Caki2 (cell line): ENCODE measurements around the gene NFIA. TPM values are rescaled to one million over a fixed set of nuclear protein-coding genes. Genes with fewer than 3 reads are reported as not detected.
"Not testable (repeated sequence)": the region's sequence is repeated elsewhere in the genome, so short reads cannot be mapped to it uniquely, and the experiment has no call there.

ENCODE experiments used
- DNase-seq: peaks from one replicate; pipeline ENCODE4 v3.0.0-alpha.2; 2015; ENCODE audit warnings: low read depth
- in situ Hi-C: cut with HindIII; loops from 2 replicates; pipeline ENCODE4 v1.10.0; 2016; ENCODE audit warnings: low sequenced_read_pairs, low pct_unique_long_range_greater_than_20kb, mixed read lengths
- total RNA-seq: library from RNA; depleted of rRNA; stranded (reverse); fragments of >200 nt; shearing (Covaris generic); gene quantifications from 2 replicates; pipeline ENCODE4 v1.2.3, GENCODE V29; 2014; ENCODE audit warnings: low replicate concordance

Gene NFIA
- total RNA-seq, 1 experiment from 2014 or later, result 8.7 TPM

DNA sequence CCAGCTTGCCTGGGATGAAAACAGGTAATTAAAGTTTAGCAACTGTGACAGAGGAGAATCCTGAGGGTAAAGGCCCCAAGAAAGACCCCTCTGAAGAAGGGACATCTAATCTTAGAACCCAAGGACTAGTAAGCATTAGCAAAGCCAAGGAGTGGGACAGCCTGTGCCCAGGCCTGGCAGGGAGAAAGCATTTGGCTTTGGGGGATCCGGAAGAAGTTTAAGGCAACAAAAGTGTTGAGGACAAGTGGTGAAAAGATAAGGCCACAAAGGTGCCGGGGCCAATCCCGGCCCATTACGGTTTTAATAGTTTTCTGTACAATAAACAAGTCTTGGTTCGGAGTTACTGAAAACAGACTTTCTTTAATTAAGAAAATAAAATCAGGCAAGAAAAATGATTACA lies 367.0 kb downstream of the NFIA start:
- in situ Hi-C loops, result no loop called here

GRCh38 chr1:61450454-61450853 lies 368.1 kb downstream of the NFIA start:
- in situ Hi-C loops, result no loop called here
- peak; percentile 17 for DNase-seq

More for the DNA sequence above, 367.0 kb downstream of the NFIA start:
- DNase-seq, result no peak

- DNase-seq, result no peak
- in situ Hi-C loops, result no loop called here
Observed at GRCh38 chr1:61450872-61451571, 368.7 kb downstream of the NFIA start.

DNA sequence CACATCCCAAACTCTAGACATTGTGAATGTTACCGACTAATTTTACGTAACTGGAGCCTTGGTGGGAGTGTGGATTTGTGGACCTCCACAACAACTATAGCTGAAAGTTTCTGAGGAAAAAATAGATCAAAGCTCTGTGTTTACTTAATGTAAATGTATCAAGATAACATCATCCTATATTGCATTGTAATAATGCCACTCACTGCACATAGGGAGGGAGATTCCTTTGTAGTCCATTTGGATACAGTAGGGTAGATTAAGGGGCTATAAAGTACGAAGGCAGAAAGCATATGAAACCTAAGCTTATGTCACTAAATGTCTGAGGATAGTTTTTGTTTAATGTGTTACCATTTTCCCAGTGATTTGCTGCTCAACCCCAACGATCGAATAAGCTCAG lies 369.2 kb downstream of the NFIA start:
- DNase-seq, result no peak
- in situ Hi-C loops, result no loop called here

DNA sequence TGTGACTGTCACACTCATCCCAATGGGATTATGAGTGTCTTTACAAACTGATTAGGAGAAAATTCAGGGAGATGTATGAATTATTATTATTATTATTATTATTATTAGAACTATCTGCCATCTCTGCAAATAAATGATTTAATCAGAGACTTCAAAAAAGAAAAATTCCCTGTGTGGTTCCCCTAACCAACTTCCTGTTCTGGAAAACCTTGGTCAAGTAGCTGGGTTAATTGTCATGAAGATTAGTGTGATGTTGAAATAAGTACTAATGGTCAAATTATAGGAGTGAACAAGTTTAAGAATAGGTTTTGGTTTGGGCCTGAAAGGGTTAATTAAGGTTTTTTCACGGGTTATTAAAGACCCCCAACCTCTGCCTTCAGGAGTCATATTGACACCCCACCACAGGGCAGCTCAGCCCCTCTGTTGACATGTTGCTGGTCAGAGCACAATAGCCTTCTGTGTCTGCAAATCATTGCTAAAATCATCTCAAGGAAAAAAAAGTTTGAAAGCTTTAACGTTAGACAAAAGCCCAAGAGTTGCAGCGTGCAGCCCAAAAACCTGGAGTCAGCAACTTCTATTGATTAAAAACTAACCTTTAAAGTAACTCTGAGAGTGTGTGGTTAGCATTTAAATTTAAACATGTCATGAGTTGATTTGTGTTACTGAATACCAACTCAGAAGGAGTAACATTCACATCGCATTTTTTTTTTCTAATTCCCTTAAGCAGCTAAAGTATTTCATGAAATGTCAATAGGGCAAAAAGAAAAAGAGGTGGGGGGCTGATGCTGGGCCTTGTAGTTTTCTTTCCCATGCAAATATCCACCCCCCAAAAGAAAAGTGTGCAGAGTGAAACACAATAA lies 370.0 kb downstream of the NFIA start:
- in situ Hi-C loops, result no loop called here
- DNase-seq, result no peak

DNA sequence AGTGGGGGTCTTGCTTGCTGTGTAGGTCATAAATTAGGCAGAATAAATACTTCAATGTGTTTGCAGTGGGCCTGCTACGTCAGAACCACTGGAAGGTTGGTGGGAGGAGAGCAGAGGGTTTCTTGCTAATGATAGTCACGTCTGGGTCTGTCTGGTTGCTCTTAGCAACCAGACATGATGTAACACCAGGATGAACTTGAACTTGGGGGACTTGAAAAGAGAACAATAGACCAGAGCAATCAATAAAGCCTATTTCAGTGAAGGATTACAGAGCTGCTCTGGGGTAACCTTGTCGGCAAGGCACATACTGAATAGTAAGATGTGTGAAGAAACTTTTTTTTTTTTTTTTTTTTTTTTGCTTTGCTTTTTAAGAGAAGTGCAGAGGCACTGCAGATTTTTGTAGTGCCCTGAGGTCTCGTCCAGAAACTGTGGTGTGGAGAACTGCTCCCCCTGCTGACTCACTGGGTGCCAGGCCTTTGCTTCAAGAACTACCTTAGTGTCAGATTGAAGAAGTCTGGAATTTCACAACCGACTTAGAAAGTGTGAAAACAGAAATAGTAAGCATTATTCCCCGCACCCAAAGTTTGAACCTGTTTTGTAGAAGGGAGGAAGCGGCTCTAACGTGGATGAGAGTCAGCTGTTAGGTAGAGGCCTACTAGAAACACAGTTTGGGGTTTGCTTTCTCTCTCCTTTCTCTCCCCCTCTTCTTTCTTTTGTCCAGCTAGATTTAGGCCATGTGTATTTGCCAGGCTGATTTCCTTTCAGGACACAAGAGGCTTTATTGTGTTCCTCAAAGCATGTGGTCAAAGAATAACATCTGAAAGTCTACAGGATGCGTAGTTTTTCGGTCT lies 371.0 kb downstream of the NFIA start:
- DNase-seq, result peak; percentile 93
- in situ Hi-C loops, result no loop called here

- DNase-seq, result no peak
- in situ Hi-C loops, result no loop called here
Observed at GRCh38 chr1:61455400-61455799, 373.0 kb downstream of the NFIA start.

GRCh38 chr1:61457526-61458040 lies 375.2 kb downstream of the NFIA start:
- DNase-seq, result no peak
- in situ Hi-C loops, result no loop called here

DNA sequence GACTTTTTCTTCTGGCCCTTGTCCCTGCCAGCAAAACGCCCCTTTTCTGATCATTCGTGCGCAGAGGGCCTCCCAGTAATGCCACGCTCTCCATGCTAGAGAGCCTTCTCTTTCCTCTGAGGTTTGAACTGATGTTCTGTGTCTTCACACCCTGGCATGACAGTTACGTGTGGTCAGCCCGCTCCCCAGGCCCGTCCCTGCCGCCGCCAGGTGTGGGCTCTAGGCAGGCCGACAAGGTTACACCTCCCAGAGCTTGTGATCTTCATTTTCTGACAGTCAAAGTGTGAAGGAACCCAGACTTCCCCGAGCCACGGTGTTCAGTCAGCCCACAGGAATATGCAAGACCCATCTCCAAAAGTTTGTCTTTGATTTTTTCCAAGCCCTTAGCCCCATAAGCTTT lies 377.0 kb downstream of the NFIA start:
- DNase-seq, result no peak
- in situ Hi-C loops, result no loop called here

- in situ Hi-C loops, result no loop called here
- no peak for DNase-seq
Observed at GRCh38 chr1:61460191-61460590, 377.8 kb downstream of the NFIA start.

- no peak for DNase-seq
- in situ Hi-C loops, result no loop called here
Observed at GRCh38 chr1:61461406-61462384, 379.3 kb downstream of the NFIA start.

- in situ Hi-C loops, result no loop called here
- DNase-seq, result no peak
Observed at GRCh38 chr1:61462628-61463027, 380.3 kb downstream of the NFIA start.

DNA sequence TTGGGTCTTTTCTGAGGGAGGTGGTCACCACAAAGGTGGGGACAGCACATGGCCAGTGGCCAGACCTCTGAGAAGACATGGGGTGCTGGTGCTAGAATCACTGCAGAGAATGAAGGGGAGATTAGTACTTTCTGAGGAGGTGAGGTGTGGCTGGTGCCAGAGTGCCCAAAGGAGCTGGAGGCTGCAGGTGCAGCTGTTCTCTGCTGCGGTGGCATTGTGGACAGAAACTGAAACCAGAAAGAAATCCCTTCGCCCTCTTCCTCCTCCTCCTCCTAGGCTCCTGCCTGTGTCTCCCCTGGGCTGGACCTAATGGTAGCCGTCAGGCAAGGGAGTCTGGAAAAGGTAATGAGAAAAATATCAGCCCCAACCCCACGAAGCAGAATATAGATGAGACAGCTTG lies 380.9 kb downstream of the NFIA start:
- DNase-seq, result no peak
- in situ Hi-C loops, result no loop called here

DNA sequence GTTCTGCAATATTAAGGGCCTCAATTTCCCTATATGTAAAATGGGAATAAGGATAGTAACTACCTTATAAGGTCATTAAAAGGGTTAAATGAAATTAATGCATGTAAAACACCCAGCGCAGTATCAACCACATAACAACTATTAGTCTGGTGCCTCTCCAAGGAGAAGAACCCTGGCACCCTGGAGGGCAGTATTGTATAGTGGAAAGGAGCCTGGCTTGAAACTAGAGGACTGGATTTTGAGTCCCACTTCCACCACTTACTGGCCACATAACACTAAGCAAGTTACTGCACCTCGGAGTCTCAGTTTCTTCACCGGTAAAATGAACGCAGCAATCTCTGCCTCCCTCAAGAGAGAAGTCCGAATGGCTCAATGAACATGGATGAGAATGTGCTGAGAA lies 385.5 kb downstream of the NFIA start:
- in situ Hi-C loops, result not testable (repeated sequence)

GRCh38 chr1:61469365-61469764 lies 387.0 kb downstream of the NFIA start:
- in situ Hi-C loops, result no loop called here
- DNase-seq, result no peak

More for the DNA sequence above, 385.5 kb downstream of the NFIA start:
- not testable (repeated sequence) for DNase-seq

- in situ Hi-C loops, result no loop called here
- no peak for DNase-seq
Observed at GRCh38 chr1:61472876-61473275, 390.5 kb downstream of the NFIA start.

GRCh38 chr1:61474269-61474817 lies 392.0 kb downstream of the NFIA start:
- no peak for DNase-seq
- in situ Hi-C loops, result no loop called here
